ENCODE measurements around the gene ATP5F1D.

ATP5F1D gene

DNA sequence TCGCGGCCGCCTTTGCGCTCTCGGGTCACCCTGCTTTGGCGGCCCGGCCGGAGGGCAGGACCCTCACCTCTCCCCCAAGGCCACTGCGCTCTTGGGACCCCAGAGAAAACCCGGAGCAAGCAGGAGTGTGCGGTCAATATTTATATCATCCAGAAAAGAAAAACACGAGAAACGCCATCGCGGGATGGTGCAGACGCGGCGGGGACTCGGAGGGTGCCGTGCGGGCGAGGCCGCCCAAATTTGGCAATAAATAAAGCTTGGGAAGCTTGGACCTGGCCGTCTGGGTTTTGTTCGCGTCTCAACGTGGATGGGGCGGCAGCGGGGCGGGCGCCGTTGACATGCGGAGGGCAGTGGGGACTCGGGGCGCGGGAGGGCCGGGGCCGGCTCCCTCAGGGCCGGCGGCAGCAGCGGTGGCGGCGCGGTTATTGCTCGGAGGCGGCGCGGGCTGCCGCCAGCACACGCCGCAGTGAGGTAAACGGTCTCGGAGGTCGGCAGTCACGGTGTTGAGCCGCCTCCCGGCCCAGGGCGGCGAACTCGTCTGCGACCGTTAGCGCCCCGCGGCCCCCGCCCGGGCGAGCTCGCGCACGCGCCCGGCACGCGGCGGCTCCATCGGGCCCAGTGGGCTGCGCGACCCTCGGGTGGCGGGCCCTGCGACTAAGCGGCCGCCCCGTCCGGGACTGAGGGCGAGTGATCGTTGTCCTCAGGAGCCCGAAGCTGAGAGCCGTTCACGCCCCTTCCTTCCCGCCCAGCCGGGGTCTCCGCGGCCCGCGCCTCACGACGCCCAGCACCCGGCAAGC, 13.2 kb upstream of the ATP5F1D start:
- no peaks in the 10 kb centered on the region for H3K9me3 ChIP-seq (ENCODE audit: control insufficient read depth in 2 of 2, low read length in 2 of 2)
- peaks cover 18% of the 10 kb centered on the region for H3K4me1 ChIP-seq (ENCODE audit: control insufficient read depth, insufficient read depth, low read length)
- H3K9ac ChIP-seq (ENCODE audit: low read length in 2 of 2), result no peak overlapping the region
- no peaks in the 10 kb centered on the region for H3K27me3 ChIP-seq (ENCODE audit: control insufficient read depth in 1 of 2, insufficient read depth in 2 of 2, low read length in 2 of 2)
- peaks cover 0 to 8% of the 10 kb centered on the region in 2 donors for H3K36me3 ChIP-seq (ENCODE audit: control insufficient read depth in 2 of 2, insufficient read depth in 2 of 2, low read length in 2 of 2)
- H3K4me3 ChIP-seq (ENCODE audit: low read length in 2 of 2), result no peak overlapping the region
- H3K27ac ChIP-seq (ENCODE audit: low read length), result no peak overlapping the region

DNA sequence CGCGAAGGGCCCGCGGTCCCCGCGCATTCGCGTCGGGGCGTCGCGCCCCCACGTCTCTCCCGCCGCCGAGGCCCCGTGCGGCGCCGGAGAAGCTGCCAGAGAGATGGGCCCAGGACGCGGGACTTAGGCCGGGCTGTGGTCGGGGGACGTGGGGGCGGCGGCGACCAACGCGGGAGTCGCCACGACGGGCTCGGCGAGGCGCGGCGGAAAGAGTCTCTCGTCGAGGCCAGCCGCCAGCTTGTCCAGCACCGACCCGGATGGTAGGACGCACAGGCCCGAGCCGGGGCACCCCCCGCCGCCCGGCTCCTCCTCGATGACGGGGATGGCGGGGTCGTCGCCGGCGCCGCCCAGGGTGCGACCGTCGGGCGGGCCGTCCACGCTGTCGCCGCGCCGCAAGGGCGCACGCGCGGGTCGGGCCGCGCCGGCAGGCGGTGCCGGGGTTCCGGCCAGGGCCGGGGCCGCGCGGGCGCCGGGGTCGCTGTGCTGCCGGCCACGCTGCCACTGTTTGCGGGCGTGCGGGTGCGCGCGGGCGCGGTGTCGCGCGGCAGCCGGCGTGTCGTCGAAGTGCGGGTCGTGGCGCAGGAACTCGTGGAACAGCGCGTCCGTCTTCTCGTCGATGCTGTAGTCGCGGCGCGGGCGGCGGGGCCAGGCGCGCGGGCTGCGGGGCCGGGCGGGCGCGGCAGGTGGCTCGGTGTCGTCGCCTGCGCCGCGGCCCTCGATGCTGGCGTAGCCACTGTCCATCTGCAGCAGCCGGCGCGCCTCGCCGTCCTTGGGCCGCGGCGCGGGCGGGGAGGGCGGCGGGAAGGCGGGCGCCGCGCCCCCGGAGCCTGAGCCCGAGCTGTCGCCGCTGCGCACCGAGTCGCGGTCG, 12.3 kb upstream of the ATP5F1D start:
- H3K36me3 ChIP-seq (ENCODE audit: control insufficient read depth in 2 of 2, insufficient read depth in 2 of 2, low read length in 2 of 2), result peaks cover 0 to 8% of the 10 kb centered on the region in 2 donors
- H3K27ac ChIP-seq (ENCODE audit: low read length), result no peak overlapping the region
- H3K27me3 ChIP-seq (ENCODE audit: control insufficient read depth in 1 of 2, insufficient read depth in 2 of 2, low read length in 2 of 2), result no peaks in the 10 kb centered on the region
- no peak overlapping the region for H3K9ac ChIP-seq (ENCODE audit: low read length in 2 of 2)
- no peaks in the 10 kb centered on the region for H3K9me3 ChIP-seq (ENCODE audit: control insufficient read depth in 2 of 2, low read length in 2 of 2)
- H3K4me1 ChIP-seq (ENCODE audit: control insufficient read depth, insufficient read depth, low read length), result peaks cover 18% of the 10 kb centered on the region
- H3K4me3 ChIP-seq (ENCODE audit: low read length in 2 of 2), result no peak overlapping the region

- H3K9ac ChIP-seq (ENCODE audit: low read length in 2 of 2), result no peak overlapping the region
- no peaks in the 10 kb centered on the region for H3K9me3 ChIP-seq (ENCODE audit: control insufficient read depth in 2 of 2, low read length in 2 of 2)
- H3K27me3 ChIP-seq (ENCODE audit: control insufficient read depth in 1 of 2, insufficient read depth in 2 of 2, low read length in 2 of 2), result no peaks in the 10 kb centered on the region
- H3K36me3 ChIP-seq (ENCODE audit: control insufficient read depth in 2 of 2, insufficient read depth in 2 of 2, low read length in 2 of 2), result peaks cover 0 to 4% of the 10 kb centered on the region in 2 donors
- H3K4me1 ChIP-seq (ENCODE audit: control insufficient read depth, insufficient read depth, low read length), result peaks cover 18% of the 10 kb centered on the region
- no peak overlapping the region for H3K27ac ChIP-seq (ENCODE audit: low read length)
- no peak overlapping the region for H3K4me3 ChIP-seq (ENCODE audit: low read length in 2 of 2)
Measured at GRCh38 chr19:1229924-1230782, 11.4 kb upstream of the ATP5F1D start.

DNA sequence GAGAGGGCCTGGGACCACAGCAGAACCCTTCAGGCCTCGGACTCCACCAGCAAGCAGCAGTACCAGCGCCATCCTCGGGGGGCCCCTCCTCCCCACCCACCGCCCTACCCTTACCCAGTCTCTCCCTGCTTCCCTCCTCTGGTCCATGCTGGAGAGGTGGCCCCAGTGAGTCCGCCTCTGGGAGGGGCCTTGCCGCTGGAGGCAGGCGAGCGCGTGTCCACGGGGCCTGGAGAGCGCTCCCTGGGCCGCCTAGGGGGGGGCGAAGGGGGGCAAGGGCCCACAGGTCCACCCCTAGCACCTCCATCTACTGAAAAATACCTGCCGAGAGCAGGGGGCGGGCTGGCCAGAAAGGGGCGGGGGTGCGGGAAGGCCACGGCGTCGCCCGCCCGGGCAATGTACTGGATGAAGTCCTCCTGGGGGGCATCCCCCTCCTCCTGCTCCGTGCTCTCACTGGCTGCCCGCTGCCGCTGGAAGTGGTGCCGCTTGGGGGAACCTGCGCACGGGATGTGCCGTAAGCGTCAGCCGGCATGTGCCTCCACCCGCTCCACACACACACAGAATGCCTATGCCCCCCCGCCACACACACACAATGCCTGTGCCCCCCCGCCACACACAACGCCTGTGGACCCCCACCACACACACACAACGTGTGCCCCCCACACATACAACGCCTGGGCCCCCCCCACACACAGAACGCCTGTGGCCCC, 10.6 kb upstream of the ATP5F1D start:
- Histone ChIP-seq H3K36me3 (ENCODE audit: control insufficient read depth in 2 of 2, insufficient read depth in 2 of 2, low read length in 2 of 2) (peaks cover 0 to 4% of the 10 kb centered on the region in 2 donors), H3K27ac (ENCODE audit: low read length) (no peak overlapping the region), H3K9me3 (ENCODE audit: control insufficient read depth in 2 of 2, low read length in 2 of 2) (no peaks in the 10 kb centered on the region), H3K4me3 (ENCODE audit: low read length in 2 of 2) (no peak overlapping the region), H3K9ac (ENCODE audit: low read length in 2 of 2) (no peak overlapping the region), H3K4me1 (ENCODE audit: control insufficient read depth, insufficient read depth, low read length) (peaks cover 18% of the 10 kb centered on the region), H3K27me3 (ENCODE audit: control insufficient read depth in 1 of 2, insufficient read depth in 2 of 2, low read length in 2 of 2) (no peaks in the 10 kb centered on the region)

DNA sequence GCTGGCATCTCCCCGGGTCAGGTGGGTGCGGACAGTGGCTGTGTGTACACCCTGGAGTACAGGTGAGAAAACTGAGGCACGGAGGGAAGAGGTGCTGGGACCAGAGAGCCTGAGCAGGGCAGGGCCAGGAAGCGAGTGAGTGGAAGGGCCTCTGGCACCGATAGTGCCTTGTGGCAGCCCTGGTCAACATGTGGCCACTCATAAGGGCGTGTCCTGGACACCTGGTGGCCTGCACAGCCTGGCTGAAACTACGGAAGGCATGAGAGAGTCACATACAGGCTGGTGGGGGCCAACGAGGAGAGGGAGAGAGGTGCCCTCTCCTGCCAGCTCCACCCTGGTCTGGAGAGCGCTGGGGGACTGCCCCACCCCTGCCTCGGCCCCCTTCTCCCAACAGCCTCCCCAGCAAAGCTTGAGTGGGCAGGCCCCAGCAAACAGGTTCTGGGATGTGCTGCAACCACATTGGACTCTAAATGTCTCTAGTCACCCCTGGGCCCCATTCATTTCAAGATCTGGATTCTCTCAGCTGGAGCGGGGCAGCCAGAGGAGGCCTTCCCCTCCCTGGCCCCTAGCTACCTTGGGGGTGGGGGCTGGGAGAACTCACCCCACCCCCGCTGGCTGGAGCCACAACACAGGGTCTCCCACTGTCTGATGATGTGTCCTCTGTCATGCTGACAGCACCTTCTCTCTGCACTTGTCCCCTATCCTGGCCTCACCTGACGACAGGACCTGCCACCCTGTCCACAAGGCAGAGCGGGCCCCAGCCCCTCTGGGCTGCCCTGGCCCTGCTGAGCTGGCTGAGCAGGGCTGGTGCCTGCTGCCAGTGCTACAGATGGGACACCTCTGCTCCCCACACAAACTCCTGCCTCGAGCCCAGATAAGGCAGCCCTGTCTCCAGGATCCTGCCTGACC, 9.6 kb upstream of the ATP5F1D start:
- peak overlapping the region in 1 of 2 donors; percentile 29 for H3K4me3 ChIP-seq (ENCODE audit: low read length in 2 of 2)
- H3K4me1 ChIP-seq (ENCODE audit: control insufficient read depth, insufficient read depth, low read length), result peaks cover 21% of the 10 kb centered on the region
- no peaks in the 10 kb centered on the region for H3K9me3 ChIP-seq (ENCODE audit: control insufficient read depth in 2 of 2, low read length in 2 of 2)
- H3K36me3 ChIP-seq (ENCODE audit: control insufficient read depth in 2 of 2, insufficient read depth in 2 of 2, low read length in 2 of 2), result peaks cover 0 to 4% of the 10 kb centered on the region in 2 donors
- no peak overlapping the region for H3K9ac ChIP-seq (ENCODE audit: low read length in 2 of 2)
- H3K27ac ChIP-seq (ENCODE audit: low read length), result peak overlapping the region; percentile 49
- H3K27me3 ChIP-seq (ENCODE audit: control insufficient read depth in 1 of 2, insufficient read depth in 2 of 2, low read length in 2 of 2), result peaks cover 0 to 3% of the 10 kb centered on the region in 2 donors

DNA sequence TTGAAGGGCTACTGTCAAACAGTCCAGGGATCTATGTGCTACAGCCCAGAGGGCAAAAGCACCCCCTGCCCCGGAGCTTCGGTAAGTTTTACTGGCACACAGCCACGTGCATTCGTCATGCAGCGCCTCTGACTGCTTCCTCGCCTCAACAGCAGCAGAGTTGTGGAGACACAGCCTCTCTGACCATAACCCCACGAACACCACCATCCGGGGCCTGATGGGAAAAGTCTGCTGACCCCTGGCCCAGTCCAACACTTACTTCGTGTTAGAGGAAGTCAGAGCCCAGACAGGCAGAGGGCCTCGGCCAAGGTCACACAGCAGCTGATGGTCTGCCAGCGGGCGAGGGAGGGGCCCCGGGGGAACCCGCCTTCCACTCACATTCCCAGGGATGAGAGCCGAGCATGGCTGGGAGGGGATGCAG, 8.9 kb upstream of the ATP5F1D start:
- H3K9ac ChIP-seq (ENCODE audit: low read length in 2 of 2), result no peak overlapping the region
- peaks cover 0 to 8% of the 10 kb centered on the region in 2 donors for H3K27me3 ChIP-seq (ENCODE audit: control insufficient read depth in 1 of 2, insufficient read depth in 2 of 2, low read length in 2 of 2)
- no peaks in the 10 kb centered on the region for H3K9me3 ChIP-seq (ENCODE audit: control insufficient read depth in 2 of 2, low read length in 2 of 2)
- H3K4me1 ChIP-seq (ENCODE audit: control insufficient read depth, insufficient read depth, low read length), result peaks cover 26% of the 10 kb centered on the region
- H3K27ac ChIP-seq (ENCODE audit: low read length), result peak overlapping the region; percentile 49
- H3K4me3 ChIP-seq (ENCODE audit: low read length in 2 of 2), result peak overlapping the region in 1 of 2 donors; percentile 29
- H3K36me3 ChIP-seq (ENCODE audit: control insufficient read depth in 2 of 2, insufficient read depth in 2 of 2, low read length in 2 of 2), result no peaks in the 10 kb centered on the region

- H3K9ac ChIP-seq (ENCODE audit: low read length in 2 of 2), result no peak overlapping the region
- H3K36me3 ChIP-seq (ENCODE audit: control insufficient read depth in 2 of 2, insufficient read depth in 2 of 2, low read length in 2 of 2), result no peaks in the 10 kb centered on the region
- peaks cover 0 to 8% of the 10 kb centered on the region in 2 donors for H3K27me3 ChIP-seq (ENCODE audit: control insufficient read depth in 1 of 2, insufficient read depth in 2 of 2, low read length in 2 of 2)
- H3K4me3 ChIP-seq (ENCODE audit: low read length in 2 of 2), result peak overlapping the region in 1 of 2 donors; percentile 29
- H3K27ac ChIP-seq (ENCODE audit: low read length), result no peak overlapping the region
- no peaks in the 10 kb centered on the region for H3K9me3 ChIP-seq (ENCODE audit: control insufficient read depth in 2 of 2, low read length in 2 of 2)
- peaks cover 28% of the 10 kb centered on the region for H3K4me1 ChIP-seq (ENCODE audit: control insufficient read depth, insufficient read depth, low read length)
Measured at GRCh38 chr19:1233115-1233667, 8.4 kb upstream of the ATP5F1D start.

- no peak overlapping the region for H3K27ac ChIP-seq (ENCODE audit: low read length)
- H3K4me1 ChIP-seq (ENCODE audit: control insufficient read depth, insufficient read depth, low read length), result peaks cover 34% of the 10 kb centered on the region
- H3K4me3 ChIP-seq (ENCODE audit: low read length in 2 of 2), result no peak overlapping the region
- H3K36me3 ChIP-seq (ENCODE audit: control insufficient read depth in 2 of 2, insufficient read depth in 2 of 2, low read length in 2 of 2), result no peaks in the 10 kb centered on the region
- H3K9ac ChIP-seq (ENCODE audit: low read length in 2 of 2), result no peak overlapping the region
- H3K9me3 ChIP-seq (ENCODE audit: control insufficient read depth in 2 of 2, low read length in 2 of 2), result no peaks in the 10 kb centered on the region
- H3K27me3 ChIP-seq (ENCODE audit: control insufficient read depth in 1 of 2, insufficient read depth in 2 of 2, low read length in 2 of 2), result peaks cover 0 to 8% of the 10 kb centered on the region in 2 donors
Measured at GRCh38 chr19:1234051-1234954, 7.2 kb upstream of the ATP5F1D start.

Measured in stomach smooth muscle (tissue), 2 donors.